NCI-H2107 treated with DMSO at 0.1 percent for 48 hours (cell line): ENCODE data around the gene IL33.

Source experiments
- DNase-seq: peaks from one replicate; lab custom pipeline; 2025; ENCODE audit not compliant: unreplicated experiment; lab: John Stamatoyannopoulos, UW

The IL33 gene

GRCh38 chr9:6216002-6216401, 395 bp downstream of the IL33 start:
- no peak for DNase-seq

DNA sequence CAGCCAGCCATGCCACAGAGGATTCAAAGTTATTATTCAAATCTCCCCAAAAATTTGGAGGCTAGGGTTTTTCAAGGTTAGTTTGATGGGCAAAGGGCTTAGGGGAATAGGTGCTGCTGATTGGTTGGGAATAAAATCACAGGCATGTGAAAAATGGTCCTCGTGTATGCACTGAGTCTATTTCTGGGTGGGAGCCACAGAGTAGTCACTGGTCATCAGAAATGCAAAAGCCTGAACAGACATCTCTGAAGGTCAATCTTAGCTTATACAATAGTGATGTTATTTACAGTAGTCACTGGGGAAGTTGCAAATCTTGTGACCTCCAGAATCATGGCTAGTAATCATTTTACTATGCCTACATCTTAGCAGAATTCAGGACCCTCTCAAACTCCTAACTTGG, 1.3 kb downstream of the IL33 start:
- no peak for DNase-seq

DNA sequence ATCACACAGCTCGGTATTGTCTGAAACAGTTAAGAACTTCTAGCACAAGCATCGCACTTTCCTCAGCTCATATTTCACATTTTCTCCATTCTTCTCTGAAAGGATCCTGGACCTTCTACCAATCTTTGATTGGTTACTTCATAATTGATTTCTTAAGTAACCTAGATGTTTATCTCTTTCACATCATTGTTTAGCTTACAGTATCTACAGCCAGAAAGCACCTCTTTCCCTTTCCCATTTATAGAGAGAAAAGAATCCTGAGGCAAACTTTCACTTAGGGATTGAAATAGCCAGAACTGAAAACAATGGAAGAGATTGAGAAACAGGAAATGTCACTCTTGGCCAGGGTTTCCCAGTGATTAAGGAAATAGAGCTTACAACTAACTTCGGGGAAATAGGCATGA, 2.5 kb downstream of the IL33 start:
- no peak for DNase-seq

DNA sequence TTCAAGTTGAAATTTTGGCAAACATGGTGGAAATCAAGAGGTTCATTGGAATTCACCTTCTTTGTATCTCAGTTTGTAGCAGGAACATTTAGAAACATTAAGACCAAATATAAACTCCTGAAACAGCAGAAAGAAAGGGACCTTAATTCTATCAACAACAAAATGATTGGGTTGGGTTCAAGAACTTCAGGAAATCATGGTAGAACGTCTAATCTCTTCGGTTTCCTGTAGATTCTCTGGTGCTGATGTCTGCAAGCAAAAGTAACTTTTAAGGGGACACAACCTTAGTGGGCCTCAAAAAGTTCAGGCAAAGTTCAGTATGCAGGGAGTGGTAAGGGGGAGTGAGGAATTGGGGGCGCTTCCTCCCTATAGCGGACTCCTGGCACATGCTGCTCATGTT, 3.4 kb downstream of the IL33 start:
- no peak for DNase-seq

GRCh38 chr9:6219981-6220380, 4.4 kb downstream of the IL33 start:
- no peak for DNase-seq

DNA sequence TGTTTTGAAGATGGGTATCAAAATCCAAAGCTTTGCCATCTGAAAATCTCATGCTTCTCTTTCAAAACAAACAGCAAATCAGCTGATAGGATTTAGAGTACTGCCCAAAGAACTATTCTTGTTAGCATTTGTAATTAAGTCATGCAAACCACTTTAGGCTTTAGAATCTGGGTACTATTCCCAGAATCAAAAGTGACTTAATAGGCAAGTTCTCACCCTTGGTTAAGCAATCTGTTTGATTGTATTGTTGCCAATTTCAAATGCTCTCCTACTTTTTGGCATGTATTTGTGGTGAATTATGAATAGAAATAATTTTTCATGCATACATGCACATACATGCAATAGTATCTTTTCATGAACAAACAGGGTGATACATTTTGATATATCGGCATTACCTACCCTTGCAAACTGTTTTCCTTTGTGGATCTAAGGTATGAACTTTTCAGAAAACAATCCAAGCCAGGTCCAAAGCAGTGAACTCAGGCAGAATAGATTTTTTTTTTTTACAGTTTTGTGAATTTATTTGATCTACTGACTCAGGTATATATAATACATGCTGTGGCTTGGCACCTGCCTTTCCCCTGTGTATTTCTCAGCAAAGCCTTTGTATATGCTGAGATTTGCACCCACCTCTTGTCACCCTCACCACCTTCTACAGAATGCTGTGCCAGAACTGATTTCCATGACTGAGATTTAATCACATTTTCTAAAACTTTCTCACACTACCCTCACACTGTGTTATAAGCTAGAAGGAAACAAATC, 9.0 kb downstream of the IL33 start:
- DNase-seq = no peak

DNA sequence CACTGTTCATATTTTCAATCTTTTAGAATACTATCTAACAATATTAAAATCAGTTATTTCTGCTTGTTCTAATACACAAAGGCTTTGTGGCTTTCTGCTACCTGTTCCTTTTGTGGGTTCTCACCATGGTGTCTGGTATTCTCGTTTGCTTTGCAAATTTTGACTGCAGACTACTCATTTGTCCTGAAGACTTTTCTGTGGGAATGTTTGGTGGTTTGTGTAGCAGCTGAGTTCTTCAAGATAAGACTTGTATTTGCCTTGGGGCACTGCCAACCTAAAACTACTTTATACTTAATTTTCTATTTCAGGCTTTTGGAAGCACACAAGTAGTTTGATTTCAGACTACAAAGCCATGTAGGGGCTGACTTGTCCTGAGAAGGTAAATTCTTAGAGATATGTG, 11.1 kb downstream of the IL33 start:
- no peak for DNase-seq

- DNase-seq = no peak
These were observed 13.6 kb downstream of the IL33 start for GRCh38 chr9:6229186-6229585.

- DNase-seq = no peak
These were observed 14.0 kb downstream of the IL33 start for GRCh38 chr9:6229619-6230018.

DNA sequence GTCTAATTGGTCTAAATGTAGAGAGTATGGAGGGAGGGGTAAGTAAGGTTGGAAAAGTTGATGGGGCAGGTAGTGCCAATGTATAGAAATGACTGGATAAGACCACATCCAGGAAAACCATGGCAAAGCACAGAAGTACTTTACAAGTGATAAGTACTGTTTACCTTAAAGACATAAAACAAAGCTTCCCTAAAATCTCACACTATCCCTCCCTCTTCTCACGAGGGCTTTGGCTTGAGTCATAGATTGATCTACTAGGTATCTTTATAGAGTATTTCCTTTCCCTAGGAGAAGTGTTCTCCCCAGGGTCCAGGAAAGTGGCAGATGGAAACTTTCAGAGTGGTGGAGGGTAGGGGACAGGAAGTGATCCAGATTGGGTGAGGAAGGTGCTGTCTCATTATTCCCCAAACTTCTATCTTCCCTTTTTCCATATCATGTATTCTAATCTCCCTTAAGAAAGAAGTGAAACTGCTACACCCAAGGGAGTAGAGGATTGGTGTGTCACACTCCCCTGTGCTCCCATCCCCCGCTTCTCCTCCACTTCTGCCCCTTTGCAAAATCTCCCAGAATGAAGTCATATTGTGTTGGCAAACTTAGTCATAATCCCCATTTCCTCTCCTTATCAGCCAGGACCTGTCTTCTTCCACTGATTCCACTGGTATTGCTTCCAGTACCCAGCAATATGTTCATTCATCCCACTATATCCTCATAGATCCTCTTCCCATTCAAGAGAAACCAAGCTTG, 14.6 kb downstream of the IL33 start:
- no peak for DNase-seq

DNA sequence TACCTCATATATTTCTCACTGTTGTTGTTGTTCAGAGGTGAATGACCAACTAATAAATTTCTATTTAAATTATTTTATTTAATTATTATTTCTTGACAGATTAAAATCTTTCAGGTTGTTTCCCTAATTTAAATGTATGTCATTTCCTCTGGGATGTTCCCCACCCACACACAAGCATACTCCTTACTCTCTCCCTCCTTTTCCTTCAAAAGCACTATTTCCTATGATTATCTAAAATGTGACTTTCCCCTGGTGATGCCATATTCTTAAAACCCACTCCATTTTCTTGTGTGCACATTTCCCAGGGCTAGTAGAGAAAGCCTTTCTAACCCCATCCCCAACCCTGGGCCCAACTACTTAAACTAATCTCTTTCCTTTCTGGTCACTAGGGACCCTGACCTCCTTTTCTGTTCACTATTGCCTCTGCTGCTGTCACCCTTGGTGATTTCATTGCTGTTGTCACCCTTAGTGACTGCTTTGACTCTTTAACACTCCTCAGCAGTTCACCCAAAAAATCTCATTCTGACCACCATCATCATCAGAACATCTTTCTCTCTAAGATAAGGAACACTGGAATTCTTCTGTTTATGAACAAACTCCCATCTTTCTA, 16.8 kb downstream of the IL33 start:
- DNase-seq = no peak

GRCh38 chr9:6234014-6234413, 18.4 kb downstream of the IL33 start:
- DNase-seq = no peak

GRCh38 chr9:6237267-6237666, 21.7 kb downstream of the IL33 start:
- no peak for DNase-seq

DNA sequence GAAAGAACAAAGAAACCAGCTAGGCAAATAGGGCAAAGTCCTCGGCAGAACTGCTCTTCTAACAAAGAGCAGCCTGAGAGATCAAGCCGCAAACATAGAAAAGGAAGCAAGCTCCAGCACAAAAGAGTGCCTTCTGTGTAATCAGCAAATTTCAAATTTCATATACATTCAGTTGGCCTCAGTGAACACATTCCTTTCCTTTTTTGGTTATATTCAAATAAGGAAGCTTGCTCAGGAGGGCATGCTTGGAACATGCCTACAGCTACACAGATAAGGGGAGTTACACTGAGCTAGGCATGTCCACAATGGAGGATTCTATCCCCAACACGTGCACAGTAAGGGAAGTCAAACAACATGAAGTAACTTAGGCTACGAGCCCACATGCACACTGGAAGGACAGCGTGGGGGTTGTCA, 23.4 kb downstream of the IL33 start:
- DNase-seq = no peak

GRCh38 chr9:6239694-6240093, 24.1 kb downstream of the IL33 start:
- DNase-seq = no peak

DNA sequence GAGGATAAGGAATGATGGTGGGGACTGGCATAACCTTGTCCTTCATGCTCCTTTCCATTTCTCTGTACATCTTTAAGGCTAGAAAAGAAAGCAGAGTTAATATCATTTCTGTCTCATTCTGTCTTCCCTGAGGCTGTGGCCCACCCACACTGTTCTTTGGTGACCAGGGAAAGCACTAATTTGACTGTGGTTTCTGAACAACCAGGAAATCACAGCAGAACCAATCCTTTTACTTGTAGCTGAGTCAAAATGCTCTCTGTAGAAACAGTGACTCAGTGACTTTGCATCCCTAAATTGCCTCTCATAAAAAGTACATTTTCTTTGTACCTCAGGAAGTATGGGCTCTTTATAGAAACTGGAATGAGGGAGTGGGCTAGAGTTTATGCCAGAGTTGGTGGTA, 28.1 kb downstream of the IL33 start:
- no peak for DNase-seq

DNA sequence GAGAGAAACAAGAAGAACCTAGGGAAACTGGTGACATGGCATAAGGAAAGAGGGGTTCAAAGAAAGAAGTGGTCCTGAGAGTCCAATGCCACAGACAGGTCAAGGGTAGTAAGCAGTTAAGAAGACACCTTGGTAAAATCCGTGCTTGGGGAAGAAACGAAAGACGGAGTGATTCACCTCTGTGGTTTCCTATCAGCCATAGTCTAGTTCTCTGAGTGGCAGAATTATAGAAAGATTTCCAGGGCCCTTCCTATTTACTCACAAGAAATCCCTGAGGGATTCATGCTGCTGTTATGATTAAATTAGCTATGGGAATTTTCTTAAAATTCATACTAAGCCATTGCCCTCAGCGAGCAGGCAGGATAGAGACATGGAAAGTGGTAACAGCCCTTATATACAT, 31.7 kb downstream of the IL33 start:
- no peak for DNase-seq

- no peak for DNase-seq
These were observed 53.3 kb downstream of the IL33 start for GRCh38 chr9:6268826-6269397.

- DNase-seq = no peak
These were observed 55.3 kb downstream of the IL33 start for GRCh38 chr9:6270896-6271295.

GRCh38 chr9:6271508-6272228, 56.1 kb downstream of the IL33 start:
- DNase-seq = no peak

GRCh38 chr9:6272229-6272598, 56.6 kb downstream of the IL33 start:
- DNase-seq = no peak
